Activated CD8-positive, alpha-beta T cell treated with anti-CD3 and anti-CD28 coated beads for 36 hours (primary cell): ENCODE measurements around the gene NR2F6. TPM values are rescaled to one million over a fixed set of nuclear protein-coding genes. Genes with fewer than 3 reads are reported as not detected.

Experiments used
- ATAC-seq: fragments of 200-7000 bp; cut with Tn5 transposase; one replicate; pipeline ENCODE4 v1.10.0; 2021; ENCODE audit warnings: mild to moderate bottlenecking, moderate library complexity
- CTCF ChIA-PET: fragments of 350-600 bp; sonication (Branson Sonifier 250); formaldehyde crosslinking; loops from one replicate; lab custom pipeline; 2021; ENCODE audit warnings: antibody characterized with exemption; lab: Charles Lee
- POLR2A ChIA-PET: fragments of 350-600 bp; sonication (Branson Sonifier 250); formaldehyde crosslinking; loops from one replicate; lab custom pipeline; 2021; ENCODE audit warnings: antibody characterized with exemption; lab: Charles Lee
- DNase-seq: peaks from one replicate; pipeline ENCODE4 v3.0.0-alpha.2; 2020
- H3K27ac Mint-ChIP-seq: one replicate; pipeline ENCODE4 v1.8.0; 2021; ENCODE audit warnings: mild to moderate bottlenecking, mixed read lengths
- H3K27me3 Mint-ChIP-seq: one replicate; pipeline ENCODE4 v1.8.0; 2021; ENCODE audit warnings: mixed read lengths
- H3K36me3 Mint-ChIP-seq: one replicate; pipeline ENCODE4 v1.8.0; 2021; ENCODE audit warnings: low read depth, mixed read lengths
- H3K4me1 Mint-ChIP-seq: one replicate; pipeline ENCODE4 v1.8.0; 2021; ENCODE audit warnings: low read depth, mixed read lengths
- H3K4me3 Mint-ChIP-seq: one replicate; pipeline ENCODE4 v1.8.0; 2021; ENCODE audit warnings: mild to moderate bottlenecking, moderate library complexity, mixed read lengths
- H3K9me3 Mint-ChIP-seq: one replicate; pipeline ENCODE4 v1.8.0; 2021; ENCODE audit warnings: mixed read lengths
- CTCF ChIP-seq: fragments of 200-600 bp; IDR thresholded peaks from one replicate; pipeline ENCODE4 v1.8.0; 2022; ENCODE audit warnings: antibody characterized with exemption, mild to moderate bottlenecking
- intact Hi-C: fragments of 100-400 bp; cut with micrococcal nuclease; formaldehyde crosslinking; loops from one replicate; pipeline ENCODE4 v1.10.0; 2022
- total RNA-seq, 2 experiments: library from RNA; stranded (reverse); gene quantifications; one replicate each; pipeline ENCODE4 v1.2.3, GENCODE V29; 2021

The NR2F6 gene
- total RNA-seq, 2 experiments from 2014 or later = 7.0 TPM

DNA sequence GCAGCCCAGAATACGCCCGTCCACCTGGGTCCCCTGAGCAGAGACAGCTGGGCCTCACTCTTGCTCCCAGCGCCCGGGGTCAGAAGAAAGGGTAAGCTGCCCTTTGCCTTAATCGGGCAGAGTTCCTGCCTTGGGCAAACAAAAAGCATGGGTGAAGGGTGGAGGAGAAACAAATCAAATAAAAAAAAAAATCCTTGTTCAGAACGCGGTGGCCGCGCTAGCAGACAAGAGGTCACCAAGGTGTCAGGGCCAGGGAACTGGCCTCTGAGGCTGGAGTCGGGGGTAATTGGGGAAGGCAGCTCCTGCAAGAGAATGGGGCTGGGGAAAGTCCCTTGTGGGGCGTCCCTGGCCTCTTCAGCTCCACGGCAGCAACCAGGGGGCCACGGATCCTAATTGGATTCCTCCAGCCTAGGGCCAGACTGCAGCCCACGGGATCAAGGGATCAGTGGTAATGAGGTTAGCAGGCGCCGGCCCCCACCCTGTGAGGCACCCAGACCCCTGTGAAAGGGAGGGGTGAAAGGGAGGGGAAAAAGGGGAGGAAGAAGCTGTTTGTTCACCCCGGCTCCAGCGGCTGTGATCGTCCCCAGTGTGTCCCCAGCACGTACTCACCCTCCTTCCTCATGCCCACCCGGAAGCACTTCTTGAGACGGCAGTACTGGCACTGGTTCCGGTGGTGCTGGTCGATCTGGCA is 5.5 kb downstream of the NR2F6 start:
- ChIA-PET POLR2A (interaction anchor here (1.0 kb wide), 1 partner anchor 20 kb away, joined by 3 read pairs; no protein-coding TSS in a partner anchor), CTCF (interaction anchor here (0.7 to 1.0 kb wide), 2 partner anchors 9 to 20 kb away, joined by 3 read pairs; no protein-coding TSS in a partner anchor)
- intact Hi-C loops = no loop called here
- ATAC-seq = no peak
- Mint-ChIP-seq H3K4me3 (no peak overlapping the region), H3K9me3 (no peaks in the 10 kb centered on the region), H3K4me1 (no peaks in the 10 kb centered on the region), H3K36me3 (no peaks in the 10 kb centered on the region), H3K27me3 (no peaks in the 10 kb centered on the region), H3K27ac (no peak overlapping the region)
- TF ChIP-seq CTCF = no peak
- DNase-seq = no peak

DNA sequence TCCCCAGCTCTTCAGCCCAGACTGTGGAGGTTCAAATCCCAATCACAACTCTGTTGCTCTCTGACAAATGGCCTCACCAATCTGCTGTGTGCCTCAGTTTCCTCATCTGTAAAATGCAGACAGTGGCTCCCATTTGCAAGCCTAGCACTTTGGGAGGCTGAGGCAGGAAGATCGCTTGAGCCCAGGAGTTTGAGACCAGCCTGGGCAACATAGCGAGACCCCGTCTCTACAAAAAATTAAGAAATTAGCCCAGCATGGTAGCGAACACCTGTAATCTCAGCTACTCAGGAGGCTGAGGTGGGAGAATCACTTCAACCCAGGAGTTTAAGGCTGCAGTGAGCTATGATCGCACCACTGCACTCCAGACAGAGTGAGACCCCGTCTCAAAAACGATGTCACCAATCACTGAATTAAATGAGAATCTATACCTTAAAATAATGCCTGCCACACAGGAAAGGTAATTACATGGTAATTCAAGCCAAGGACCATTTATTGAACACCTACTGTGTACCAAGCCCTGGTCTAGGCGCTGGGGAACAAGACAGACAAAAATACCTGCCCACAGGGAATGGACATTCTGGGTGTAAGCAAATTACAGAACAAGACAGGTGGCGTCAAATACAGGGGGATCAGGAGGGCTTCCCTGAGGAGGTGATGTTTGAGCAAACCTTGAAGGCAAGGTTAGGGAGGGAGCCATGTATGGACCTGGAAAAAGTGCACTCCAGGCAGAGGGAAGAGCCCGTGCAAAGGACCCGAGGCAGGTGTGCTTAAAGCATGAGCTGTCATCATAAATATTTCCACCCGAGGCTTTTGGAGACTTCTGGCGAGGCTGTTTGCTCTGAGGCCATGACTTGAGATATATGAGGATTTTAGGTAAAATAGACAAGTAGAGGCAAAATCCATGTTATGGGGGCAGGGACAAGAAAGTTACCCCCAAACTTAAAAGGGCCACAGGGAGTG is 7.7 kb downstream of the NR2F6 start:
- no peak for DNase-seq
- intact Hi-C loops = no loop called here
- Mint-ChIP-seq H3K4me3 (peak overlapping the region; percentile 21), H3K27ac (no peak overlapping the region), H3K4me1 (peaks cover 5% of the 10 kb centered on the region), H3K36me3 (peaks cover 3% of the 10 kb centered on the region), H3K27me3 (no peaks in the 10 kb centered on the region), H3K9me3 (no peaks in the 10 kb centered on the region)
- ChIA-PET CTCF (interaction anchor here (1.2 kb wide), 2 partner anchors 9 to 29 kb away, joined by 3 read pairs; no protein-coding TSS in a partner anchor), POLR2A (interaction anchor here (2.1 to 2.2 kb wide), 2 partner anchors 12 to 23 kb away, joined by 5 to 11 read pairs; partner anchors contain the start of genes OCEL1 and USE1)
- ATAC-seq = no peak
- TF ChIP-seq CTCF = no peak

DNA sequence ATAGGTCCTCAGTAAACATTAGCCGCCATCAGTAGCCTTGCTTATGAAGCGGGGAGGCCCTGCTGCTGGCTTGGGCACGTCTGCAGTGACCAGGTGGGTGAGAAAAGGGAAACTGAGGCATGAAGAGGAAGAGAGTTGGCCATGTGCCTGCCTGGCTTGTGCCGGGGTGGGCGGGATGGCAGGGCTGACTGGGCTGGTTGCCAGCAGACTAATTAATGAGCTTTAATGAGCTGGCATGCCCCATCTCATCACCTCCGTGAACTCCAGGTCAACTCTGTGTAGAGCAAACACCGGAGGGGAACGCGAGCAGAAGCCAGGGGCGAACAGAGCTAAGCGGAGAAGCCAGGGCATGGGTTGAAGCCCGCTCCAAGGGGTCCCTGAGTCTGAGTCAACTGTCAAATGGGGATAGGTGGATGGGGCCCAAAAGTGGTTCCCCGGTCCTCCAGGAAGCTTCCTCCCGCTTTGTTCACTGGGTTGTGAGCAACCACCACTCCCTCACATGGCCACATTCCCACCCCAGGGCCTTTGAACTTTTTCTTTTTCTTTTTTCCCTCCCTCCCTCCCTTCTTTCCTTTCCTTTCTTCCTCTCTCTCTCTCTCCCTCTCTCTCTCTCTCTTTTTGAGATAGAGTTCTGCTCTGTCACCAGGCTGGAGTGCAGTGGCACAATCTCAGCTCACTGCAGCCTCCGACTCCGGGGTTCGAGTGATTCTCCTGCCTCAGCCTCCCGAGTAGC is 8.7 kb downstream of the NR2F6 start:
- H3K27me3 Mint-ChIP-seq = no peaks in the 10 kb centered on the region
- POLR2A ChIA-PET = interaction anchor here (1.2 to 3.1 kb wide), 3 partner anchors 10 to 46 kb away, joined by 4 to 17 read pairs (median 11); partner anchors contain the start of genes OCEL1 and USE1
- intact Hi-C loops = no loop called here
- peaks cover 5% of the 10 kb centered on the region for H3K4me1 Mint-ChIP-seq
- ATAC-seq (no peak), DNase-seq (no peak)
- H3K9me3 Mint-ChIP-seq = no peaks in the 10 kb centered on the region
- no peak for TF ChIP-seq CTCF
- peaks cover 5% of the 10 kb centered on the region for H3K36me3 Mint-ChIP-seq
- H3K4me3 Mint-ChIP-seq = peak overlapping the region; percentile 81
- no peak overlapping the region for H3K27ac Mint-ChIP-seq
- CTCF ChIA-PET = interaction anchor here (0.7 to 2.7 kb wide), 2 partner anchors 11 to 23 kb away, joined by 3 to 12 read pairs; partner anchors contain the start of gene OCEL1

GRCh38 chr19:17235971-17236777 is 9.5 kb downstream of the NR2F6 start:
- Mint-ChIP-seq H3K27me3 (no peaks in the 10 kb centered on the region), H3K4me3 (peak overlapping the region; percentile 81), H3K9me3 (no peaks in the 10 kb centered on the region), H3K36me3 (peaks cover 8% of the 10 kb centered on the region), H3K4me1 (peaks cover 5% of the 10 kb centered on the region), H3K27ac (no peak overlapping the region)
- TF ChIP-seq CTCF = no peak
- intact Hi-C loops = no loop called here
- ChIA-PET CTCF (interaction anchor here (0.7 to 2.7 kb wide), 16 partner anchors 8 to 615 kb away, joined by 3 to 18 read pairs (median 5); partner anchors contain the start of genes BABAM1, OCEL1, USE1 and USHBP1), POLR2A (interaction anchor here (0.7 to 3.1 kb wide), 6 partner anchors 8 to 53 kb away, joined by 4 to 17 read pairs (median 4); partner anchors contain the start of genes OCEL1 and USE1)
- DNase-seq (no peak), ATAC-seq (peak; percentile 11)
